CD14-positive monocyte (primary cell): ENCODE results near the gene ZNF778. TPM values are rescaled to one million over a fixed set of nuclear protein-coding genes. Genes with fewer than 3 reads are reported as not detected.

Experiments
- DNase-seq, 3 donors: peaks; one replicate each; pipeline ENCODE4 v3.0.0-alpha.2; 2011 to 2022
- H2AFZ ChIP-seq: 2 replicates; pipeline ENCODE4 v1.6.0; 2012; ENCODE audit warnings: mild to moderate bottlenecking, low read depth, low read length, inconsistent platforms; ENCODE audit not compliant: insufficient read depth, poor library complexity, severe bottlenecking
- H3K27ac ChIP-seq, 2 donors: 1 replicate in 1 of 2; 2 replicates in 1 of 2; pipeline ENCODE4 v1.5.1; 2012 to 2013; ENCODE audit warnings: low read length in 2 of 2, control low read depth in 1 of 2, inconsistent platforms in 1 of 2, low read depth in 1 of 2, mild to moderate bottlenecking in 1 of 2
- H3K27me3 ChIP-seq, 2 donors: one replicate each; pipeline versions ENCODE4 v1.6.0 to v1.6.1; 2011 to 2013; ENCODE audit warnings: low read length in 2 of 2; ENCODE audit not compliant: control insufficient read depth in 2 of 2, insufficient read depth in 2 of 2
- H3K36me3 ChIP-seq, 2 donors: replicated peaks in 1 of 2; 1 replicate in 1 of 2; 2 replicates in 1 of 2; pipeline versions ENCODE4 v1.5.1 to v1.6.1; 2012 to 2013; ENCODE audit warnings: low read length in 2 of 2, control low read depth in 1 of 2, inconsistent platforms in 1 of 2, mild to moderate bottlenecking in 1 of 2; ENCODE audit not compliant: insufficient read depth in 2 of 2, control insufficient read depth in 1 of 2
- H3K4me1 ChIP-seq, 2 donors: 1 replicate in 1 of 2; 2 replicates in 1 of 2; pipeline versions ENCODE4 v1.5.1 to v1.6.1; 2012 to 2013; ENCODE audit warnings: low read length in 2 of 2, control low read depth in 1 of 2, inconsistent platforms in 1 of 2, mild to moderate bottlenecking in 1 of 2, moderate library complexity in 1 of 2; ENCODE audit not compliant: insufficient read depth in 2 of 2, control insufficient read depth in 1 of 2
- H3K4me2 ChIP-seq: replicated peaks from 2 replicates; pipeline ENCODE3; 2012; ENCODE audit warnings: low read length, moderate library complexity, mild to moderate bottlenecking; ENCODE audit not compliant: poor library complexity, severe bottlenecking; ENCODE audit errors: extremely low read depth
- H3K4me3 ChIP-seq, 3 experiments: fragments of 200-600 bp in 1 of 3; sonication (generic) in 1 of 3; replicated peaks in 1 of 3; 1 replicate in 2 of 3; 2 replicates in 1 of 3; pipeline ENCODE4 v1.5.1; 2011 to 2013; ENCODE audit warnings: low read length in 3 of 3, mild to moderate bottlenecking in 3 of 3, control low read depth in 2 of 3, low read depth in 2 of 3, inconsistent platforms in 1 of 3, moderate library complexity in 1 of 3
- H3K79me2 ChIP-seq: 2 replicates; pipeline ENCODE4 v1.6.0; 2012; ENCODE audit warnings: mild to moderate bottlenecking, control low read depth, inconsistent platforms, low read length, moderate library complexity; ENCODE audit not compliant: insufficient read depth
- H3K9ac ChIP-seq: 2 replicates; pipeline ENCODE4 v1.6.0; 2017; ENCODE audit warnings: low read length, mild to moderate bottlenecking; ENCODE audit not compliant: insufficient read depth, poor library complexity, severe bottlenecking
- H3K9me3 ChIP-seq, 2 donors: replicated peaks in 1 of 2; 1 replicate in 1 of 2; 2 replicates in 1 of 2; pipeline versions ENCODE4 v1.5.1 to v1.6.1; 2012 to 2013; ENCODE audit warnings: low read length in 2 of 2, control low read depth in 1 of 2; ENCODE audit not compliant: control insufficient read depth in 1 of 2, insufficient read depth in 1 of 2
- H4K20me1 ChIP-seq: 2 replicates; pipeline ENCODE4 v1.6.0; 2012; ENCODE audit warnings: mild to moderate bottlenecking, low read length, control low read depth, moderate library complexity; ENCODE audit not compliant: insufficient read depth
- H3K27ac Mint-ChIP-seq, 7 donors: one replicate each; pipeline ENCODE4 v1.8.0; 2020; ENCODE audit warnings: mild to moderate bottlenecking in 7 of 7, mixed read lengths in 7 of 7, moderate library complexity in 6 of 7, inconsistent platforms in 2 of 7
- H3K27me3 Mint-ChIP-seq, 3 donors: one replicate each; pipeline ENCODE4 v1.8.0; 2021 to 2022; ENCODE audit warnings: low read depth in 3 of 3, mild to moderate bottlenecking in 3 of 3, mixed read lengths in 3 of 3, moderate library complexity in 3 of 3, inconsistent platforms in 1 of 3
- H3K36me3 Mint-ChIP-seq, 2 donors: one replicate each; pipeline ENCODE4 v1.8.0; 2020; ENCODE audit warnings: mixed read lengths in 2 of 2, inconsistent platforms in 1 of 2, mild to moderate bottlenecking in 1 of 2
- H3K4me1 Mint-ChIP-seq: one replicate; pipeline ENCODE4 v1.8.0; 2020; ENCODE audit warnings: mild to moderate bottlenecking, mixed read lengths
- H3K4me3 Mint-ChIP-seq, 2 donors: one replicate each; pipeline ENCODE4 v1.8.0; 2020; ENCODE audit warnings: mild to moderate bottlenecking in 2 of 2, mixed read lengths in 2 of 2, moderate library complexity in 1 of 2
- H3K9me3 Mint-ChIP-seq, 7 donors: one replicate each; pipeline ENCODE4 v1.8.0; 2020 to 2022; ENCODE audit warnings: mixed read lengths in 7 of 7, mild to moderate bottlenecking in 6 of 7, moderate library complexity in 6 of 7, inconsistent platforms in 2 of 7
- CTCF ChIP-seq: fragments of 200-600 bp; IDR thresholded peaks from one replicate; pipeline ENCODE4 v1.8.0; 2022; ENCODE audit warnings: antibody characterized with exemption, mild to moderate bottlenecking
- WGBS: methylation state at CpG from one replicate; pipeline ENCODE4 v1.1.5; 2013; ENCODE audit warnings: missing lambda C conversion rate; ENCODE audit not compliant: insufficient coverage; 5-methylcytosine and 5-hydroxymethylcytosine counted together
- intact Hi-C, 2 donors: fragments of 100-400 bp; cut with micrococcal nuclease; formaldehyde crosslinking; loops; one replicate each; pipeline versions ENCODE4 v1.15.0 to v1.15.1; 2023
- polyA plus RNA-seq, 3 donors: library from polyadenylated mRNA; depleted of rRNA in 1 of 3; unstranded in 2 of 3; stranded (reverse) in 1 of 3; fragments of 300-500 nt in 2 of 3; fragments of >200 nt in 1 of 3; fragmentation: Illumina TruSeq in 2 of 3; gene quantifications; 1 replicate in 2 of 3; 2 replicates in 1 of 3; pipeline ENCODE4 v1.2.3, GENCODE V29; 2012 to 2021

ZNF778 gene
- polyA plus RNA-seq, 3 donors, result 0.51 to 9.0 (median 0.60) TPM

GRCh38 chr16:89244754-89245153 is 27.3 kb downstream of the ZNF778 start:
- Mint-ChIP-seq H3K4me3 (no peak overlapping the region), H3K9me3 (peaks cover under 1 to 21% (median 14%) of the 10 kb centered on the region in 7 donors), H3K36me3 (no peaks in the 10 kb centered on the region), H3K4me1 (peaks cover 19% of the 10 kb centered on the region), H3K27me3 (peaks cover 25 to 31% (median 28%) of the 10 kb centered on the region in 3 donors), H3K27ac (no peak overlapping the region)
- no peaks in the 10 kb centered on the region for H3K36me3 ChIP-seq
- intact Hi-C loops, result no loop called here
- H3K4me3 ChIP-seq, result no peak overlapping the region
- H3K4me1 ChIP-seq, result peaks cover 21 to 35% of the 10 kb centered on the region in 2 donors
- no peak overlapping the region for H3K9ac ChIP-seq
- H3K4me2 ChIP-seq, result no peak overlapping the region
- H3K79me2 ChIP-seq, result no peaks in the 10 kb centered on the region
- no peaks in the 10 kb centered on the region for H4K20me1 ChIP-seq
- no peak for TF ChIP-seq CTCF
- H3K27ac ChIP-seq, result no peak overlapping the region
- peaks cover 0 to 20% of the 10 kb centered on the region in 2 donors for H3K27me3 ChIP-seq
- no peak overlapping the region for H2AFZ ChIP-seq
- DNase-seq, result no peak
- H3K9me3 ChIP-seq, result peaks cover 10 to 15% of the 10 kb centered on the region in 2 donors
- 95% methylated on average over 7 of the region's 12 CpGs for WGBS

- WGBS, result 73% methylated on average over 13 of the region's 13 CpGs
- Histone ChIP-seq H3K27me3 (peaks cover 0 to 20% of the 10 kb centered on the region in 2 donors), H3K27ac (no peak overlapping the region), H3K4me1 (peaks cover 12 to 23% of the 10 kb centered on the region in 2 donors), H3K79me2 (no peaks in the 10 kb centered on the region), H3K9ac (no peak overlapping the region), H3K9me3 (peaks cover 18 to 24% of the 10 kb centered on the region in 2 donors), H4K20me1 (no peaks in the 10 kb centered on the region), H3K36me3 (no peaks in the 10 kb centered on the region), H2AFZ (peak overlapping the region; percentile 71), H3K4me3 (peak overlapping the region in 1 of 3 experiments; percentile 68), H3K4me2 (peak overlapping the region; percentile 82)
- no peak for TF ChIP-seq CTCF
- Mint-ChIP-seq H3K27me3 (peaks cover 27 to 38% (median 37%) of the 10 kb centered on the region in 3 donors), H3K27ac (peak overlapping the region in 1 of 7 donors; percentile 50), H3K4me3 (peak overlapping the region; percentile 43 to 83), H3K4me1 (peaks cover 11% of the 10 kb centered on the region), H3K36me3 (no peaks in the 10 kb centered on the region), H3K9me3 (peaks cover 9 to 34% (median 24%) of the 10 kb centered on the region in 7 donors)
- no peak for DNase-seq
- intact Hi-C loops, result loop anchor here in 1 of 2 donors (2.0 kb wide), 1 partner anchor 54 kb away; no protein-coding TSS in a partner anchor
Measured at GRCh38 chr16:89246383-89246902, 28.9 kb downstream of the ZNF778 start.
